HFF-Myc (cell line): Measurements from ENCODE around the gene MVB12A.

Experiments
- DNase-seq: peaks from one replicate; pipeline ENCODE4 v3.0.0-alpha.2; 2011; ENCODE audit warnings: low read depth; ENCODE audit errors: extremely low read depth
- H3K4me3 ChIP-seq: replicated peaks from 2 replicates; pipeline ENCODE4 v1.5.1; 2011; ENCODE audit warnings: low read depth, mild to moderate bottlenecking, control low read depth, low read length
- CTCF ChIP-seq: IDR thresholded peaks from 2 replicates; pipeline ENCODE4 v1.5.1; 2012; ENCODE audit warnings: mild to moderate bottlenecking, low read depth, low read length, control low read depth; ENCODE audit errors: missing control alignments

The MVB12A gene

DNA sequence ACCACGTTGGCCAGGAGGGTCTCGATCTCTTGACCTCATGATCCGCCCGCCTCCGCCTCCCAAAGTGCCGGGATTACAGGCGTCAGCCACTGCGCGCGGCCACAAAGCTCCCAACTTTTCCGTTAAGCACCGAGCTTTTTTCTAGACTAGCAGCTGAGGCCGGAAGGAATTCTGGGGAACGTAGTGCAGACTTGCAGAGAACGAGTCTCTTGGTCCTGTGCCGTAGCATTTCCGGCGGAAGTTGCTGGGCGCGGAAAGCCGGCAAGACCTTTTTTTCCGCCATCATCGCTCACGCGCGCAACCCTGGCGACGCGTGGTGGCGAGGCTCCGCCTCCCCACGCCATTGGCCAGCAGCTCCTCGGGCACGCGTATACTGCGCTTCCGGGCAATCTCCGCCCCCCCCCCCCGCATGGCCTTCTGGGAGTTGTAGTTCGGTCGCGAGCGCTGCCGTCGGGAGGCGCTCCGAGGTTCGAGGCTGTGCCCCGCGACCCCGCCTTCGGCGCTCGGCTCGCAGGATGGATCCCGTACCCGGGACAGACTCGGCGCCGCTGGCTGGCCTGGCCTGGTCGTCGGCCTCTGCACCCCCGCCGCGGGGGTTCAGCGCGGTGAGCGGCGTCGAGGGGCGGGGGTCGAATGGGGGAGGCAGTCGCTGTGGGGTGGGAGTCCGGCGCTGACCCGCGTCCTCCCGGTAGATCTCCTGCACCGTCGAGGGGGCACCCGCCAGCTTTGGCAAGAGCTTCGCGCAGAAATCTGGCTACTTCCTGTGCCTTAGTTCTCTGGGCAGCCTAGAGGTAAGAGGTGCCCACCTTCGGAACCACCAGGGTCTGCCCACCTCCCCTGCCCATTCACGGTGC lies at the start of gene MVB12A:
Gene MVB12A (plus strand): TSS at position 427 of the 854 bp plus-strand sequence. CDS start 89 bp downstream, at position 516.
- TF ChIP-seq CTCF = no peak
- peak within 1 kb of the TSS; percentile 79 for H3K4me3 ChIP-seq
- DNase-seq = peak; percentile 99

- no peak for DNase-seq
- no peak within 1 kb of the TSS for H3K4me3 ChIP-seq
- TF ChIP-seq CTCF = no peak
Observed at GRCh38 chr19:17376935-17377600, 42.8 kb upstream of the MVB12A start, which contains the start of gene PLVAP. Gene PLVAP (minus strand): TSS chr19:17377342. CDS start chr19:17377288, 54 bp downstream.

GRCh38 chr19:17378271-17378670 lies 41.6 kb upstream of the MVB12A start:
- TF ChIP-seq CTCF = no peak
- DNase-seq = no peak
- H3K4me3 ChIP-seq = no peak overlapping the region

- no peak for DNase-seq
- H3K4me3 ChIP-seq = no peak overlapping the region
- TF ChIP-seq CTCF = no peak
Observed at GRCh38 chr19:17379221-17379631, 40.6 kb upstream of the MVB12A start.

- H3K4me3 ChIP-seq = no peak overlapping the region
- DNase-seq = no peak
- no peak for TF ChIP-seq CTCF
Observed at GRCh38 chr19:17380426-17381138, 39.3 kb upstream of the MVB12A start.

GRCh38 chr19:17385878-17386611 lies 33.8 kb upstream of the MVB12A start:
- no peak overlapping the region for H3K4me3 ChIP-seq
- peak; percentile 96 for TF ChIP-seq CTCF
- DNase-seq = no peak
